Activated T-cell treated with anti-CD3 and anti-CD28 coated beads, Interleukin-2, amount 50 U/mL, for 4 hours (primary cell): Measurements from ENCODE around the gene SKA3. TPM values are rescaled to one million over a fixed set of nuclear protein-coding genes. Genes with fewer than 3 reads are reported as not detected.
A peak's percentile ranks its signal among the peaks of the same experiment; 100 is the strongest.
"Not testable (repeated sequence)": the region's sequence is repeated elsewhere in the genome, so short reads cannot be mapped to it uniquely, and the experiment has no call there.

Source experiments
- ATAC-seq, 2 donors: fragments of 200-7000 bp; cut with Tn5 transposase; one replicate each; pipeline ENCODE4 v1.10.0; 2021
- DNase-seq: peaks from one replicate; pipeline ENCODE4 v3.0.0-alpha.2; 2020
- H3K27me3 Mint-ChIP-seq: one replicate; pipeline ENCODE4 v1.8.0; 2021; ENCODE audit warnings: low read depth, mixed read lengths
- H3K36me3 Mint-ChIP-seq: one replicate; pipeline ENCODE4 v1.8.0; 2022; ENCODE audit warnings: mixed read lengths; ENCODE audit not compliant: insufficient read depth
- H3K4me1 Mint-ChIP-seq: one replicate; pipeline ENCODE4 v1.8.0; 2021; ENCODE audit warnings: low read depth, mixed read lengths
- H3K4me3 Mint-ChIP-seq: one replicate; pipeline ENCODE4 v1.8.0; 2021; ENCODE audit warnings: mild to moderate bottlenecking, moderate library complexity, mixed read lengths
- H3K9me3 Mint-ChIP-seq: one replicate; pipeline ENCODE4 v1.8.0; 2021; ENCODE audit warnings: mixed read lengths
- total RNA-seq, 3 donors: library from RNA; stranded (reverse); gene quantifications; one replicate each; pipeline ENCODE4 v1.2.1, GENCODE V29; 2021

SKA3 gene
- total RNA-seq, 3 donors from 2014 or later, result 7.3 to 15.1 (median 11.6) TPM

- not testable (repeated sequence) for DNase-seq, H3K4me3 Mint-ChIP-seq, H3K4me1 Mint-ChIP-seq, H3K27me3 Mint-ChIP-seq, ATAC-seq, H3K36me3 Mint-ChIP-seq, H3K9me3 Mint-ChIP-seq
Observed at GRCh38 chr13:21197606-21198225, 21.4 kb upstream of the SKA3 start.

- H3K4me1 Mint-ChIP-seq, ATAC-seq, H3K27me3 Mint-ChIP-seq, H3K36me3 Mint-ChIP-seq, DNase-seq, H3K9me3 Mint-ChIP-seq, H3K4me3 Mint-ChIP-seq: not testable (repeated sequence)
Observed at GRCh38 chr13:21194756-21195155, 18.4 kb upstream of the SKA3 start.

DNA sequence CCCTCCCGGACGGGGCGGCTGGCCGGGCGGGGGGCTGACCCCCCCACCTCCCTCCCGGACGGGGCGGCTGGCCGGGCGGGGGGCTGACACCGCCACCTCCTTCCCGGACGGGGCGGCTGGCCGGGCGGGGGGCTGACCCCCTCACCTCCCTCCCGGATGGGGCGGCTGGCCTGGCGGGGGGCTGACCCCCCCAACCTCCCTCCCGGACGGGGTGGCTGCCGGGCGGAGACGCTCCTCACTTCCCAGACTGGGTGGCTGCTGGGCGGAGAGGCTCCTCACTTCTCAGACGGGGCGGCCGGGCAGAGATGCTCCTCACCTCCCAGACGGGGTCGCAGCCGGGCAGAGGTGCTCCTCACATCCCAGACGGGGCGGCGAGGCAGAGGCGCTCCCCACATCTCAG is 10.1 kb upstream of the SKA3 start:
- ATAC-seq, H3K9me3 Mint-ChIP-seq, H3K4me1 Mint-ChIP-seq, H3K27me3 Mint-ChIP-seq, H3K4me3 Mint-ChIP-seq, H3K36me3 Mint-ChIP-seq, DNase-seq: not testable (repeated sequence)

DNA sequence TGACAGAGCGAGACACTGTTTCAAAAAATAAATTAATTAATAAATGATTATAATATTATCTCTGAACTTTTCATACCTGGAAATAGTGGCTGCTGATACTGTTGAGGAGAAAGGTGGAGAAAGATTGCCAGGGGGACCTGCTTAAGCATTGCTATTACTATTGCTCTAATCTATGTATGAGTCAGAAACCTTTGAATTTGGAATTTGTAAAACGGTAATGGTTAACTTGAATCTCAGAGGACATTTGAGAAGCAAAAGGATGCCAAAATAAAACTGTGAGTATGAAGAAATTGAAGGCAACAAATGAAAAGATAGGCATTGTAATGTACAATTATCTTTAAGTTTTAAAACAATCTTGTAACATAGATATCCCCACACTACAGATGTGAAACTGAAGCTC is 5.3 kb upstream of the SKA3 start:
- Mint-ChIP-seq H3K4me1 (peaks cover 9% of the 10 kb centered on the region), H3K27me3 (no peaks in the 10 kb centered on the region), H3K9me3 (no peaks in the 10 kb centered on the region), H3K4me3 (no peak overlapping the region), H3K36me3 (peaks cover 2% of the 10 kb centered on the region)
- DNase-seq, result no peak
- ATAC-seq, result no peak

DNA sequence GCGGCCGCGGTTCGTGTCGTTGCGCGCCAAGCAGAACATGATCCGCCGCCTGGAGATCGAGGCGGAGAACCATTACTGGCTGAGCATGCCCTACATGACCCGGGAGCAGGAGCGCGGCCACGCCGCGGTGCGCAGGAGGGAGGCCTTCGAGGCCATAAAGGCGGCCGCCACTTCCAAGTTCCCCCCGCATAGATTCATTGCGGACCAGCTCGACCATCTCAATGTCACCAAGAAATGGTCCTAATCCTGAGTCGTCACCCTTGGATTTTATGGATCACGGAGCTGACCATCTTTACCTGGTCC is 581 bp upstream of the SKA3 start:
- ATAC-seq, result peak; percentile 44
- Mint-ChIP-seq H3K9me3 (no peaks in the 10 kb centered on the region), H3K36me3 (peaks cover 2% of the 10 kb centered on the region), H3K27me3 (no peaks in the 10 kb centered on the region), H3K4me3 (peak overlapping the region; percentile 95), H3K4me1 (peaks cover 9% of the 10 kb centered on the region)
- peak; percentile 22 for DNase-seq

DNA sequence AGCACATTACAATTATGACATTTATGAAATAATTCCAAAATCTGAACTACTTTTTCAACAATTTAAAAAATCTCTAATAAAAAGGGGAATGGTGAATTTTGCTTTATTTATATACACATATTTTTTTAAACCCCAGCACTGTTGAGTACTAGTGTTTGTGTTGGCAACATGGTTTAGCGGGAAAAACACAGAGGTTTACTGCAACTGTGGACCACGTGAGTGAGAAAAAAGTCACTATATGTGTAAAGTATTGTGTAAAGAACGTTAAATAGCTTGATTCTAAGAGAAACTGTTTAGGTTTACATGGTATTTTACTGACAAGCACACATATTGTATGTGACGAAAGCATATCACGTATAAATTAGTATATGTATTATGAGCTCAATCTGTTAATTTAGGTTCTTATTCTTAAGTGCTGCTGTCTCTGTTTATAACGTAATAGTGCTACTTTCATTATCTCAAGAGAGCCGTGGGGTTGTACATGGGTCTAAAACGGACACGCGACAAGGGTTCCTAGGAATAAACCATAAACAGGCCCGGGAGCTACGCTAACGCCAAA is 617 bp downstream of the SKA3 start:
- ATAC-seq, result no peak
- H3K9me3 Mint-ChIP-seq, result no peaks in the 10 kb centered on the region
- no peak for DNase-seq
- H3K27me3 Mint-ChIP-seq, result no peaks in the 10 kb centered on the region
- H3K36me3 Mint-ChIP-seq, result peaks cover 2% of the 10 kb centered on the region
- peaks cover 9% of the 10 kb centered on the region for H3K4me1 Mint-ChIP-seq
- H3K4me3 Mint-ChIP-seq, result peak overlapping the region; percentile 95

DNA sequence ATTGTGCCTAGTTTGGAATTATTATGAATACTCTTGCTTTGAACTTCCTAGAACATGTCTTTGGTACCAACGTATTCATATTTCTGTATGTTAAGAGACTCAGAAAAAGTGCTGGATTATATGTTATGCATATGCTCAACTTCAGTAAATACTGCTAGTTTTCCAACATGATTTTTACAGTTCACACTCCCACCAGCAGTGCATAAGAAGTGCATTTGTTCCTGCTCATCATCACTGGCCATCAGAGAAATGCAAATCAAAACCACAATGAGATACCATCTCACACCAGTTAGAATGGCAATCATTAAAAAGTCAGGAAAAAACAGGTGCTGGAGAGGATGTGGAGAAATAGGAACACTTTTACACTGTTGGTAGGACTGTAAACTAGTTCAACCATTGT is 2.6 kb downstream of the SKA3 start:
- DNase-seq, ATAC-seq, H3K4me1 Mint-ChIP-seq, H3K36me3 Mint-ChIP-seq, H3K4me3 Mint-ChIP-seq, H3K9me3 Mint-ChIP-seq, H3K27me3 Mint-ChIP-seq: not testable (repeated sequence)

GRCh38 chr13:21171420-21171819 is 4.9 kb downstream of the SKA3 start:
- H3K27me3 Mint-ChIP-seq, result no peaks in the 10 kb centered on the region
- no peak overlapping the region for H3K4me3 Mint-ChIP-seq
- H3K9me3 Mint-ChIP-seq, result no peaks in the 10 kb centered on the region
- ATAC-seq (no peak), DNase-seq (no peak)
- H3K36me3 Mint-ChIP-seq, result no peaks in the 10 kb centered on the region
- H3K4me1 Mint-ChIP-seq, result no peaks in the 10 kb centered on the region

DNA sequence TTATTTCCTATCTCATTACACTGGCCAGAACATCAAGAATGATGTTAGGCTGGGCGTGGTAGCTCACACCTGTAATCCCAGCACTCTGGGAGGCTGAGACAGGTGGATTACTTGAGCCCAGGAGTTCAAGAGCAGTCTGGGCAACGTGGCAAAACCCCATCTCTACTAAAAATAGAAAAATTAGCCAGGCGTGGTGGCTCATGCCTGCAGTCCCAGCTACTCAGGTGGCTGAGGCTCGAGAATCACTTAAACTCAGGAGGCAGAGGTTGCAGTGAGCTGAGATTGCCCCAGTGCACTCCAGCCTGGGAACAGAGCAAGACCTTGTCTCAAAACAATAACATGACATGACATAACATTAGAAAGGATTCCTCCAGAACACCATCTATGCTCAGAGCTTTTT is 10.7 kb downstream of the SKA3 start:
- H3K36me3 Mint-ChIP-seq, ATAC-seq, H3K4me3 Mint-ChIP-seq, DNase-seq, H3K4me1 Mint-ChIP-seq, H3K27me3 Mint-ChIP-seq, H3K9me3 Mint-ChIP-seq: not testable (repeated sequence)

GRCh38 chr13:21164631-21165030 is 11.7 kb downstream of the SKA3 start:
- Mint-ChIP-seq H3K9me3 (no peaks in the 10 kb centered on the region), H3K27me3 (no peaks in the 10 kb centered on the region)

DNA sequence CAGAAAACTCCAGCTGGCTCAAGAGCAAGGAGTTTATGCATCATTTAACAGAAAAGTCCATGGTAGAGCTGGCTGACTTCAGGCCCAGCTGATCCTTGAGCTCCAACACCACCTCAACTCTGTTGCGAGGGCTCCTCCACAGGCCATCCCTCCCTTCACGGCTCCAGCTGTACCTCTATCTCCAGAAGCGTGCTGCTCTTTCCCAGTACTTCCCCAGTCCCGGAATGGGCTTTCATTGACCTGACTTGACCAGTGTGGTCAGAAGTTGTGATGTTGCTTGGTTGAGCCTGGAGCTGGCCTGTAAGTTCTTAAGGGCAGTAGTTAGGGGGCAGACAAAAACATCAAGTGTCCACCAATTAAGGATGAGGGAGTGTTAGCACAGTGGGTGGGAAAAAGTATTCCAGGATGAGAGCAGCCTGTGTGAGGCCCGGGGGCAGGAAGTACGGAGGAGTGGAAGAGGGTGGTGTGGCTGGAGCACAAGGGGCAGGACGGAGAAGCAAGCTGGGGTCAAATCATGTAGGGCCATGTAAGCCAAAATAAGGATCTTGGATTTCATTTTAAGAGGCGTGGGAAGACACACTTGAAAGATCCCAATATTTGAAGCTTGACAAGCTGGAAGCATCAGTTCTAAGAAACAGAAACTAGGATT is 24.0 kb downstream of the SKA3 start:
- Mint-ChIP-seq H3K4me1 (no peaks in the 10 kb centered on the region), H3K27me3 (no peaks in the 10 kb centered on the region), H3K9me3 (no peaks in the 10 kb centered on the region), H3K4me3 (no peak overlapping the region), H3K36me3 (peaks cover 10% of the 10 kb centered on the region)
- ATAC-seq (no peak), DNase-seq (no peak)

More at GRCh38 chr13:21164631-21165030, 11.7 kb downstream of the SKA3 start:
- no peak overlapping the region for H3K4me3 Mint-ChIP-seq
- DNase-seq, result no peak
- ATAC-seq, result no peak
- H3K36me3 Mint-ChIP-seq, result no peaks in the 10 kb centered on the region
- no peaks in the 10 kb centered on the region for H3K4me1 Mint-ChIP-seq

DNA sequence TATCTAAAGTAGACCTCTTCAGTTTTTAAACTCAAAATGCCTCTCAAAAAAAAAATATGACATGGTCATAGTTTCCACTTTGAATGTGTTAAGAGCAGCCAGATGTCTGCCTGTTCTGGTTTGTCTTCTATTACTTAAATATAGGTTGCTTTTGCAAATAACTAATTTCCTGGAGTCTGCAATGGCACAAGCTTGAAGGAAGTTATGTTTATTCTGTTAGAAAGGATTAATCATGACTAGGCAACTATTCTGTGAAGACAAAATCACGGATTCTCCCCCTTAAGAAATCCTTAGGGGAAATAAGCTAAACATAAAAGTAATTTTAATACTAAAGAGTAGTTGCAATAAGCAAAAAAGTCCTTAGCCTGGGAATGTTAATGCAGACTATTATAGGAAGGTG is 26.3 kb downstream of the SKA3 start:
- Mint-ChIP-seq H3K4me1 (peaks cover under 1% of the 10 kb centered on the region), H3K27me3 (no peaks in the 10 kb centered on the region), H3K4me3 (no peak overlapping the region), H3K36me3 (peaks cover 13% of the 10 kb centered on the region), H3K9me3 (no peaks in the 10 kb centered on the region)
- no peak for ATAC-seq
- no peak for DNase-seq

- Mint-ChIP-seq H3K4me1 (peaks cover 5% of the 10 kb centered on the region), H3K27me3 (no peaks in the 10 kb centered on the region), H3K9me3 (no peaks in the 10 kb centered on the region), H3K4me3 (no peak overlapping the region), H3K36me3 (peaks cover 13% of the 10 kb centered on the region)
- ATAC-seq (peak; percentile 28 to 58), DNase-seq (no peak)
Observed at GRCh38 chr13:21149568-21149967, 26.8 kb downstream of the SKA3 start.

DNA sequence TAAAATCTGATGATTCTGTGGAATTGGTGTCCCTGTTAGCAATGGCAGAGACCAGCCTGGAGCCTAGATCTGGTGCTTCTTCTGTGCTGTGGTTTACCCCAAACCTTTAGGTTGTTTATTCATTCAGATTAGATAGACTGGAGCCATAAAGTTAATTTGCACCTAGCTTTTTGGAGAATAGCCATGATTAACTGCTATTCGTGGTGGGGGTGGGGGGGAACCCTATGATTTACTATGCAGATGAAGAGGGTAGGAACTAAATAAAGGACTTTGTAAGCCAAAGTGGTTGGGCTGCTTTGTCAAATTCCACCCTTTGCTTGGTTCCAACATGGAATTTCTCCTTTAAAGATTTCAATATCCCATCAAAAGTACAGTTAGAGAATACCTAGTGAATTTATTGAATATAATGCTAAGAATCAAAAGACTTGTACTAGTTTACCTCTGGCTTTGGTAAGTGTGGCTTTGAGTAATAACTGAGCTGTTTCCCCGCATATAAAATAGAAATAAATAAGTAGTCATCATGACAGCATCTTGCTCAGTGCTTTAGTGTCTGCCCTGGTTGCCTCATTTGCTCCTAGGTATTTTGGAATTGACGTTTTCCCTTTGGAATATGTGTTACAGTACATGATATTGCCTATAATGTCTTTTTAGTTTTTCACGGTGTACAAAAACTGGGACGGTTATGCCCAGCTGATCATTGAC is 27.6 kb downstream of the SKA3 start:
- no peak overlapping the region for H3K4me3 Mint-ChIP-seq
- no peak for DNase-seq
- peak in 1 of 2 donors; percentile 26 for ATAC-seq
- H3K4me1 Mint-ChIP-seq, result peaks cover 9% of the 10 kb centered on the region
- H3K36me3 Mint-ChIP-seq, result peaks cover 17% of the 10 kb centered on the region
- H3K27me3 Mint-ChIP-seq, result no peaks in the 10 kb centered on the region
- no peaks in the 10 kb centered on the region for H3K9me3 Mint-ChIP-seq

DNA sequence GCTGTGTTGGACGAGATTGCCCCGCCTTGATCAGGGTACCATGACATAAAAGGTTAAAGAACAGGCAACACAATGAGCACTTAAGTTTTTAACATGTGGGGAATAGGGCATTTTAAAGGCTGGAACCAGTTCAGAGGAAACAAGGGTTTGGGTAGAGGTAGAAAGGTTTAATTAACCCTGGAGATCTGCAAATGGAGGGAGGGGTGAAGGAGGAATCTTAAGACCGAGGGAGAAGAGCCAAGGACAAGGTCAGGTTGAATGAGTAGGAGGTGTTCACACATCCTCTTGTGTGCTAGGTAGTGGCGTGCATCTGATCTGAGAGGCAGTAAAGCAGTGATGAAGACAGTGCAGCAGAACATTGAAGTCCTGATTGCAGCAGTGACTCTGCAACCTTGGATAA is 28.5 kb downstream of the SKA3 start:
- no peaks in the 10 kb centered on the region for H3K27me3 Mint-ChIP-seq
- H3K36me3 Mint-ChIP-seq, result peaks cover 23% of the 10 kb centered on the region
- peak; percentile 12 to 17 for ATAC-seq
- H3K9me3 Mint-ChIP-seq, result no peaks in the 10 kb centered on the region
- H3K4me3 Mint-ChIP-seq, result no peak overlapping the region
- peaks cover 17% of the 10 kb centered on the region for H3K4me1 Mint-ChIP-seq
- DNase-seq, result no peak
